Esophagus muscularis mucosa (tissue), 4 donors: Measurements from ENCODE around the gene CTRL. TPM values are rescaled to one million over a fixed set of nuclear protein-coding genes. Genes with fewer than 3 reads are reported as not detected.
A peak's percentile ranks its signal among the peaks of the same experiment; 100 is the strongest.

Experiments
- DNase-seq: peaks from one replicate; pipeline ENCODE4 v3.0.0-alpha.2; 2017; ENCODE audit errors: extremely low spot score
- H3K27ac ChIP-seq, 4 donors: fragments of 200-600 bp; sonication (generic); replicated peaks in 1 of 4; 1 replicate in 3 of 4; 2 replicates in 1 of 4; pipeline ENCODE4 v1.5.1; 2016 to 2019; ENCODE audit warnings: mild to moderate bottlenecking in 1 of 4
- H3K27me3 ChIP-seq, 4 donors: fragments of 200-600 bp; sonication (generic); one replicate each; pipeline versions ENCODE4 v1.5.1 to v1.6.0; 2016 to 2019
- H3K36me3 ChIP-seq, 4 donors: fragments of 200-600 bp; sonication (generic); one replicate each; pipeline ENCODE4 v1.5.1; 2016 to 2019
- H3K4me1 ChIP-seq, 4 donors: fragments of 200-600 bp; sonication (generic); one replicate each; pipeline ENCODE4 v1.5.1; 2016 to 2019
- H3K4me3 ChIP-seq, 4 donors: fragments of 200-600 bp; sonication (generic); 1 replicate in 2 of 4; 2 replicates in 2 of 4; pipeline ENCODE4 v1.5.1; 2016 to 2019; ENCODE audit warnings: mild to moderate bottlenecking in 4 of 4, moderate library complexity in 1 of 4
- H3K9me3 ChIP-seq, 4 donors: fragments of 200-600 bp; sonication (generic); 1 replicate in 3 of 4; 2 replicates in 1 of 4; pipeline ENCODE4 v1.5.1; 2016 to 2019
- EP300 ChIP-seq: sonication (generic); formaldehyde crosslinking; IDR thresholded peaks from one replicate; pipeline ENCODE4 v1.6.1; 2017; ENCODE audit warnings: antibody characterized with exemption
- POLR2A ChIP-seq: fragments of 450-650 bp; IDR thresholded peaks from one replicate; pipeline ENCODE4 v1.6.1; 2017; ENCODE audit warnings: antibody characterized with exemption, moderate library complexity, mild to moderate bottlenecking, low read depth
- POLR2AphosphoS5 ChIP-seq, 2 donors: sonication (generic); formaldehyde crosslinking; IDR thresholded peaks; one replicate each; pipeline ENCODE4 v1.6.1; 2017; ENCODE audit warnings: antibody characterized with exemption in 2 of 2
- WGBS: methylation state at CpG from one replicate; pipeline ENCODE4 v1.1.5; 2018; 5-methylcytosine and 5-hydroxymethylcytosine counted together
- intact Hi-C: fragments of 100-400 bp; cut with DNase I; formaldehyde crosslinking; loops from one replicate; pipeline ENCODE4 v1.15.1; 2023
- total RNA-seq, 4 donors: library from RNA; depleted of rRNA; stranded (reverse); fragments of >200 nt; gene quantifications; one replicate each; pipeline versions ENCODE4 v1.1.0 to v1.2.1, GENCODE V29; 2016
- TF ChIP-seq, protein P1 (sequence below), 3 experiments: fragments of 200-600 bp in 2 of 3; fragments of 450-650 bp in 1 of 3; sonication (generic) in 2 of 3; IDR thresholded peaks; one replicate each; pipeline ENCODE4 v1.5.1; 2017 to 2019; ENCODE audit warnings: antibody characterized with exemption in 3 of 3, mild to moderate bottlenecking in 2 of 3, moderate library complexity in 1 of 3

The CTRL gene
- total RNA-seq, 4 donors from 2014 or later: 0.80 to 1.1 (median 0.99) TPM; not detected in 1

DNA sequence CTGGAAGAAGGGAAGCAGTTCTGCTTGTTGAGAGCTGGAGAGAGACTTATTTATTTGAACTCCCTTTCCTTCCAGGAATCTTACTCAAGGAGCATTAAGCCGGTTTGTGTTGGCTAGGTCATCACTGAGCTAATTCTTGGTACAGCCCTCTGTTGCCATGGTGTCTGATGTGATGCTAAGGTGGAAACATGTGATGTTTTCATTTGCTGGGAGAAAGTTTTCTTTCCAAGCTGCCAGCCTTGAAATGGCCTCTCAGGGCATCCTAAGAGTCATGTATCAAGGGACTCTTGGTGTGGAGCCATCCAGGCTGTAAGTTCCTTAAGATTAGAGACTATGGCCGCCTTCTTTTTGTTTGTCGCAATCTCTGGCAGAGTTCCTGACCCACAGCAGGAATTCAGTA is 34.4 kb downstream of the CTRL start:
- Histone ChIP-seq H3K9me3 (no peaks in the 10 kb centered on the region), H3K4me3 (no peak overlapping the region), H3K36me3 (peaks cover 0 to 13% (median 7%) of the 10 kb centered on the region in 4 donors), H3K27me3 (no peaks in the 10 kb centered on the region), H3K4me1 (peaks cover 47 to 66% (median 60%) of the 10 kb centered on the region in 4 donors), H3K27ac (peak overlapping the region; percentile 25 to 68 (median 64))
- no peak for DNase-seq
- WGBS: 67% methylated on average over 3 of the region's 3 CpGs
- TF ChIP-seq POLR2AphosphoS5 (IDR thresholded peaks at IDR 0.05) (peak in 1 of 2 donors; percentile 41), POLR2A (no peak)
- intact Hi-C loops: no loop called here

DNA sequence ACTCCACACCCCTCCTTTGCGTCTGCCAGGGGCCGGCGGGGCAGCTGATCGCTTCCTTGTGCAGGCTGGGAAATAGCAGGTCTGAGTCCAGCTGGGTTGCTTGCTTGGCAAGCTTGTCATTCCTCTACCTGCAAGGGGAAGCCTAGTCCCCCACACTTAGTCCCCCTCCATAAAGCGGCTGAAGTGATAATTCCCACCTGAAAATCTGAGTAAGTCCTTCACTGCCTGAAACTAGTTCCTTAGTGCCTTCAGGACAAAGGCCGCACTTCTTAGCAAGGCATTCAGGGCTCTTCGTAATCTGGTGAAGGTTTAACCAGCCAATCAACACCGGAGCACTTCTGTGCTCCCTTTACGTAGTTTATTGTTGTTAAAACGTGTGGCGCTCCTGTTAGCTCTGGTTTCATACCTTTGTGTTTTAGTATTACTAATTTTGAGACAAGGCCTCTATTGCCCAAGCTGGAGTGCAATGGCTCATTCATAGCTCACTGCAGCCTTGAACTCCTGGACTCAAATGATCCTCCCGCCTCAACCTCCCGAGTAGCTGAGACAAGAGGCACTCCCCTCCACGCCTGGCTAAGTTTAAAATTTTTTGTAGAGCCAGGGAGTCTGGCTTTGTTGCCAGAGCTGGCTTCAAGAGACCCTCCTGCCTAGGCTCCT is 37.8 kb downstream of the CTRL start:
- Histone ChIP-seq H3K36me3 (peaks cover 0 to 2% (median 0%) of the 10 kb centered on the region in 4 donors), H3K27me3 (no peaks in the 10 kb centered on the region), H3K27ac (peak overlapping the region; percentile 95 to 99 (median 97)), H3K4me1 (peaks cover 47 to 61% (median 58%) of the 10 kb centered on the region in 4 donors), H3K9me3 (no peaks in the 10 kb centered on the region), H3K4me3 (peak overlapping the region; percentile 83 to 96 (median 94))
- intact Hi-C loops: no loop called here
- no peak for DNase-seq
- WGBS: 20% methylated on average over 13 of the region's 14 CpGs
- no peak for TF ChIP-seq EP300
- no peak for TF ChIP-seq POLR2A
- no peak for TF ChIP-seq POLR2AphosphoS5 (IDR thresholded peaks at IDR 0.05)
- TF ChIP-seq, protein P1, sequence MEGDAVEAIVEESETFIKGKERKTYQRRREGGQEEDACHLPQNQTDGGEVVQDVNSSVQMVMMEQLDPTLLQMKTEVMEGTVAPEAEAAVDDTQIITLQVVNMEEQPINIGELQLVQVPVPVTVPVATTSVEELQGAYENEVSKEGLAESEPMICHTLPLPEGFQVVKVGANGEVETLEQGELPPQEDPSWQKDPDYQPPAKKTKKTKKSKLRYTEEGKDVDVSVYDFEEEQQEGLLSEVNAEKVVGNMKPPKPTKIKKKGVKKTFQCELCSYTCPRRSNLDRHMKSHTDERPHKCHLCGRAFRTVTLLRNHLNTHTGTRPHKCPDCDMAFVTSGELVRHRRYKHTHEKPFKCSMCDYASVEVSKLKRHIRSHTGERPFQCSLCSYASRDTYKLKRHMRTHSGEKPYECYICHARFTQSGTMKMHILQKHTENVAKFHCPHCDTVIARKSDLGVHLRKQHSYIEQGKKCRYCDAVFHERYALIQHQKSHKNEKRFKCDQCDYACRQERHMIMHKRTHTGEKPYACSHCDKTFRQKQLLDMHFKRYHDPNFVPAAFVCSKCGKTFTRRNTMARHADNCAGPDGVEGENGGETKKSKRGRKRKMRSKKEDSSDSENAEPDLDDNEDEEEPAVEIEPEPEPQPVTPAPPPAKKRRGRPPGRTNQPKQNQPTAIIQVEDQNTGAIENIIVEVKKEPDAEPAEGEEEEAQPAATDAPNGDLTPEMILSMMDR (IDR thresholded peaks at IDR 0.05): no peak

DNA sequence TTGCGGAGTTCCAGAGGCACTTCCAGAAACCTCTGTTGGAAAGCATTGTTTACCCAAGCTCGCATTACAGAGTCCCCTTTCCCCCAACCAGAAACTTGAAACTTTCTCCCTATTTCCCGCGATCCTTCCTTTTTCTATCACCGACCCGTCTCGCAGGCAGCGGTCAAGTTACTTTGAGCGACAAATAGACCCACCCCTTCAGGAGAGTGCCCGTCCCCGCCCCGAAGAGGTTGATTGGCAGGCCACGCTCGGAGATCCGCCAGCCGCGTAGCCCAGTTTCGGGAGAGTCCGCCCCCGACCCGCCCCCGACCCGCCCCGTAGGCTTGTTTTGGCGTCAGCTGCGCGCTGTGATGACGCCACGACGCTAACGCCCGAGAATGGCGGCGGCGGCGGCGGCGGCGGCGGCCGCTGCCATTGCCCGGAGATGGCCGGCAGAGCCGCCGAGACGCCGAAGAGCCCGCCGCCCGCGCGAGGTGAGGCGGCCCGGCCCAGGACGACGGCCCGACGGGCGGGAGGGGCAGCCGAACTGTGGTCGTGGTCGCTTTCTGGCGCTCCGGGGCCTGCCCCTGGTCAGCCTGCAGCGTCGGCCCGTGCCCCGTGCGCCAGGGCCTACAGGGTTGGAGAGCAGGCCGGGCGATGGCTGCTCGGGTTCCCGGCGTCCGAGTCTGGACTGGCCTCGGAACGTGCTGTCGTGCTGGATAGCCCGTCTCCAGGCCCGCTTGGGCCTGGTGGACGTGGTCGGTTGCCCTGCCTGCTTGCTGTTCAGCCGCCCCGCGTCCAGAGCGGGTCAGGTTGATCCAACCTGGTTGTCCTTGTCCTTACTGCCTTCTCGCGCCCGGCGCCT is 38.5 kb downstream of the CTRL start, which contains the start of gene PSKH1:
Gene PSKH1, plus strand, starts transcription at position 356 of the 844 bp plus-strand sequence. CDS start 15,496 bp downstream, outside the sequence.
- peak within 1 kb of the TSS; percentile 83 to 96 (median 94) for H3K4me3 ChIP-seq
- H3K27ac ChIP-seq: peak within 1 kb of the TSS; percentile 95 to 99 (median 97)
- peaks cover 46 to 56% (median 53%) of the 10 kb centered on the region in 4 donors for H3K4me1 ChIP-seq
- no peaks in the 10 kb centered on the region for H3K9me3 ChIP-seq
- TF ChIP-seq POLR2AphosphoS5 (IDR thresholded peaks at IDR 0.05) (peak; percentile 72 to 87), POLR2A (peak; percentile 42), EP300 (no peak)
- WGBS: under 1% methylated on average over 17 of the region's 90 CpGs
- intact Hi-C loops: no loop called here
- peaks cover 0 to 2% (median 0%) of the 10 kb centered on the region in 4 donors for H3K36me3 ChIP-seq
- peak; percentile 99 for DNase-seq
- H3K27me3 ChIP-seq: no peaks in the 10 kb centered on the region

DNA sequence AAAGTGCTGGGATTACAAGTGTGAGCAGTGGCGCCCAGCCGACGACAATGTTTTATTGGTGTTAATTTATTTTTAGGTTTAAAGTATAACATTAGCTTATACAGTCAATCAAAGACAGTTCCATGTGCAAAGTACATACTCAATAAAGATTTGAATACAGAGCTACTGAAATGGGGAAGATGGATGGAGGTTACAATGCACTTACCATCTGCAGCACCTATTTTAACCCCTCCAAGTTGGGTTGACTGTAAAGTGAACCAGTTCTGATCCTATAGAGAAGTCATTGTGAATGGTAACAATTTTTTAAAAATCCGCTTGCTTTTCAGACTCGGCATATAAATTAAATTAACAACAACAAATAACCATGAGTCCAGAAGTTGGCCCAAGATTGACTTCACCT is 39.3 kb downstream of the CTRL start:
- intact Hi-C loops: no loop called here
- TF ChIP-seq POLR2A: no peak
- no peak for TF ChIP-seq POLR2AphosphoS5 (IDR thresholded peaks at IDR 0.05)
- no peak for TF ChIP-seq EP300
- TF ChIP-seq, protein P1 (IDR thresholded peaks at IDR 0.05): no peak
- 82% methylated on average over 5 of the region's 5 CpGs for WGBS
- H3K27ac ChIP-seq: peak overlapping the region; percentile 95 to 99 (median 97)
- peaks cover 38 to 48% (median 46%) of the 10 kb centered on the region in 4 donors for H3K4me1 ChIP-seq
- H3K4me3 ChIP-seq: peak overlapping the region; percentile 83 to 96 (median 94)
- H3K9me3 ChIP-seq: no peaks in the 10 kb centered on the region
- H3K27me3 ChIP-seq: no peaks in the 10 kb centered on the region
- DNase-seq: no peak
- no peaks in the 10 kb centered on the region for H3K36me3 ChIP-seq

DNA sequence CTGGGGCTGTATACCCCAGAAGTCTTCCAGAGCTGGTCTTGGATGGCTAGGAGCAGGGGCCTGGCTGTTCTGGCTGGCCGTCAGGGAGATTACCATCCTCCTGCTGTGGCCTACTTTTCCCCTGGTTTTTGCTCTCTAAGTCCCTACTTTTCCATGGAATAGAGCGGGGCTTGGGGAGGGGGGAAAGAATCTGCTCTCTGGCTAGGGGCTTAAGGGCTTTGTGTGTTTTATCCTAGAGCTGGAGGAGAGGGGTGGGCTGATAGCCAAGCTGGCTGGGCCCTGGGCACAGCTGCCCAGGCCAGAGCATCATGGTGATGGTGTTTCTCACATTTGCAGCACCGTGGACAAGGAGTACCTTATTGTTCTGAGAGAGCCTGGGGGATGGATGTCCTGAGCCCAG is 43.3 kb downstream of the CTRL start:
- 82% methylated on average over 3 of the region's 3 CpGs for WGBS
- Histone ChIP-seq H3K9me3 (no peaks in the 10 kb centered on the region), H3K4me3 (no peak overlapping the region), H3K36me3 (peaks cover 4 to 28% (median 19%) of the 10 kb centered on the region in 4 donors), H3K4me1 (peaks cover 22 to 31% (median 28%) of the 10 kb centered on the region in 4 donors), H3K27ac (no peak overlapping the region), H3K27me3 (no peaks in the 10 kb centered on the region)
- intact Hi-C loops: no loop called here
- DNase-seq: no peak
- TF ChIP-seq, protein P1 (IDR thresholded peaks at IDR 0.05): no peak
- TF ChIP-seq EP300 (no peak), POLR2AphosphoS5 (IDR thresholded peaks at IDR 0.05) (no peak), POLR2A (no peak)
